ENCODE results near the gene DUSP16.
A peak's percentile ranks its signal among the peaks of the same experiment; 100 is the strongest.

The DUSP16 gene

GRCh38 chr12:12467688-12468261 lies 94.9 kb downstream of the DUSP16 start:
- no peak for DNase-seq (ENCODE audit: low spot score)

DNA sequence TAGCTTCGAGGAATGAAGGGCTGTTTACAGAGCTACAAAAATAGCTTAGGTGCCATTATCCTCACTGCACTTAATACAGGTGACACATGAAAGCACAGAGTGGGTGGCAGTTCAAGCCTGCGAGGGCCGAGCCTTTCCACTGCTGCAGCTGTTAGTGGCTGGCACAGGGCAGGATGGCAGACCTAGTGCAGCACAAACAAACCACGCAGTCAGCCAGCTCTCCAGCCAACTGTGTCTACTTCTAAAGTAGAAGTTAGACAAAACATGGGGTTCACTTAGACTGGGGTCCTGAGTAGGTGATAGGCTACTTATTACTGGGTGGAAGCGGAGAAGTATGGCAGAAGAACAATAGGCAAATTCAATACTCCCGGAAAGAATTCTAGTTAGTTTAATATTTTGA lies 95.4 kb downstream of the DUSP16 start:
- no peak for DNase-seq (ENCODE audit: low spot score)

GRCh38 chr12:12466157-12466556 lies 96.5 kb downstream of the DUSP16 start:
- no peak for DNase-seq (ENCODE audit: low spot score)

- no peak for DNase-seq (ENCODE audit: low spot score)
Measured at GRCh38 chr12:12465522-12465921, 97.1 kb downstream of the DUSP16 start.

DNA sequence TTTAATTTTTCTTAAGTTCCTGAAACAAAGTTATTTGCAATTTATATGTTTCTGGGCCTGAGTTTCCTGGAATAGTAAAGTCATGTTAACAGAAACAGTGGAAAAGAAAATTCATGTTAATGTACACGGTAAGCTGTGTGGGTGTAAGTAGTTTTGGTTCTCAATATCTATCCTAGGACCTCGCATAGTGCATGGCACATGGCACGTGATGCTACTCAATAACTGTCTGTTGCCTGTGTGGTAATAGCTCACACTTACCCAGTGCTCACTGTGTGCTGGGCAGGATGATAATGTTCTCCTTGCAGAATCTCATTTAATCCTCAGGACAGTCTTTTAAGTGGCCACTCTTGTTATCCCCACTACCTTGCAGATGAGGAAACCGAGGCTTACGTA lies 100.7 kb downstream of the DUSP16 start:
- no peak for DNase-seq (ENCODE audit: low spot score)

GRCh38 chr12:12460935-12461922 lies 101.4 kb downstream of the DUSP16 start:
- DNase-seq (ENCODE audit: low spot score), result no peak

DNA sequence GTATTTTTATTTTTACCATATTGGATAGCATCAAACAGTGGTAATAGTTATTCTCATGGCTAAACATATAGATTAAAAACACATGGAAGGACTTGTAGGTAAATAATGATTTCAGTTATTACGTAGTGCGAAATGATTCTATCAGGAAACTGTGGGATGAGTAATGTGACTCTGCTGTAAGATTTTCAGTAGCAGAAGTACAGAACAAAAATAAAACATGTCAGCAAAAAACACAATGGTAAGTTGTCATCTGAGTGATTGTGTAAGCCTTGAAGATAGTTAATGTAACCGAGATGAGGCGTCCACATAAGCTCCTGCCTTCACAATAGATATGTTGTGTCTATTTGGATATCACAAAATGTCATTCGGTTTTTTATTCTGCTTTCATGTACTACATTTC lies 106.0 kb downstream of the DUSP16 start:
- no peak for DNase-seq (ENCODE audit: low spot score)

DNA sequence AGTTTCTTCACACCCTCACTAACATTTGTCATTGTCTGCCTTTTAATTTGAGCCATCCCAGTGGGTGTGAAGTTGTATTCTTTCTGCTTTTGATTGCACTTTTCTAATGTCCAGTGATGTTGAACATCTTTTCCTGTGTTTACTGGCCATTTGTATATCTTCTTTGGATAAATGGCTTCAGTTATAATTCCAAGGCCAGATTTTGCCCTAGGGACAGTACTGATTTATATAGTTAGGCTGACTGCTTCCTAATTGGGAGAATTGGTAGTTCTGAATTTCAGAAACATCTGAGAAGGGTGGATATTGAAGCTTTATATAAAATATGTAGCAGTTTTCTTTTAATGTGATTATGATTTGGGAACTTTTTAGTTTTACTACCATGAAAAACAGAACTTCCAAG lies 108.3 kb downstream of the DUSP16 start:
- DNase-seq (ENCODE audit: low spot score), result no peak

GRCh38 chr12:12453635-12454034 lies 109.0 kb downstream of the DUSP16 start:
- no peak for DNase-seq (ENCODE audit: low spot score)

GRCh38 chr12:12452326-12452902 lies 110.2 kb downstream of the DUSP16 start:
- no peak for DNase-seq (ENCODE audit: low spot score)

- no peak for DNase-seq (ENCODE audit: low spot score)
Measured at GRCh38 chr12:12451098-12451497, 111.6 kb downstream of the DUSP16 start.

- no peak for DNase-seq (ENCODE audit: low spot score)
Measured at GRCh38 chr12:12450043-12450471, 112.6 kb downstream of the DUSP16 start.

GRCh38 chr12:12449533-12450025 lies 113.1 kb downstream of the DUSP16 start:
- no peak for DNase-seq (ENCODE audit: low spot score)

- no peak for DNase-seq (ENCODE audit: low spot score)
Measured at GRCh38 chr12:12447837-12448236, 114.8 kb downstream of the DUSP16 start.

DNA sequence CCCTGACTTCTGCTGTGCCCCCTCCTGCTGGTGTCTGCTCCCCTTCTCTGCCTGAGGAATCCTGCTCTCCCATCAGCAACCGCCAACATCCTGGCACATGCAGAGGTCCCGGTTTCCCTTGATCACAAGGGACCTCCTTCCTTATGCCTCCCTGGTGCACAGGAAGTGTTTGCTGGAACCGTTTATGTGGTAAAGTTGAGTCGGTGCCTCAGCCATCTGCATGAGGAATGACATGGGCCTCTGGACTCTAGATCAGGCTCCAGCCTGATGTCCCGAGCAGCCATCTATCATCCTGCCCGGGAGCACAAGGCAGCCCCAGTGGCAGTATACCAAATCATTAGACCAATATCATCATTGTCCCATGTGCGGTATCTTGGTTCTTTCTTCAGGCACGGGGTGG lies 115.4 kb downstream of the DUSP16 start:
- DNase-seq (ENCODE audit: low spot score), result no peak

DNA sequence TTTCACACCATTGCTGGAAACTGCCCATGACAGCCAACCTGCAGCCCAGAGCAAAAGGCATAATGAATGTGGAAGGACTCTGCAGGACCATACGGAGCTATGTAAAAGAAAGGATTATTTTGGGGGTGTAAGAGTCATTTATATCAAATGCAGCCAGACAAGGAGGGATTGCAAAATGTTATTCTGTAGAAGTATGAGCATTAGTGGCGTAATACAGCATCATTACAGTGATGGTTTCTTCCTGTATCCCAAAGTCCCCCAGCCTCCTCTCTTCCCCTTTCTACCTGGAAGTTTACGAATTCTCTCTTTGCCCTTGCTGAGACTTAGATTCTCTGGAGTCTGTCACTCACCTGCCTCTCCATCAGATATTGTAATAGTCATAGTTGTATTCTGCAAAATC lies 115.9 kb downstream of the DUSP16 start:
- no peak for DNase-seq (ENCODE audit: low spot score)

DNA sequence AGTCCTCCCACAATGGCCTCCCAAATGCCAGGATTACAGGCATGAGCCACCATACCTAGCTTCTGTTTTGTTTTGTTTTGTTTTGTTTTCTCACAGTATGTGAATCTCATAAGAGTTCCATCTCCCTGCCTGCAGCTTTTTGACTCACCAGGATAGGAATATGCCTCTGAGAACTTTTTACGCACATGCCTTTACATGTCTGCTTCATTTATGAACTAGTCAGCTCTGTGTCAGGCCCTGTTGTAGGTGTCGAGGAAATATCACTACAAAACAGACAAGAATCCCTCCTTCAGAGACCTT lies 116.8 kb downstream of the DUSP16 start:
- no peak for DNase-seq (ENCODE audit: low spot score)

DNA sequence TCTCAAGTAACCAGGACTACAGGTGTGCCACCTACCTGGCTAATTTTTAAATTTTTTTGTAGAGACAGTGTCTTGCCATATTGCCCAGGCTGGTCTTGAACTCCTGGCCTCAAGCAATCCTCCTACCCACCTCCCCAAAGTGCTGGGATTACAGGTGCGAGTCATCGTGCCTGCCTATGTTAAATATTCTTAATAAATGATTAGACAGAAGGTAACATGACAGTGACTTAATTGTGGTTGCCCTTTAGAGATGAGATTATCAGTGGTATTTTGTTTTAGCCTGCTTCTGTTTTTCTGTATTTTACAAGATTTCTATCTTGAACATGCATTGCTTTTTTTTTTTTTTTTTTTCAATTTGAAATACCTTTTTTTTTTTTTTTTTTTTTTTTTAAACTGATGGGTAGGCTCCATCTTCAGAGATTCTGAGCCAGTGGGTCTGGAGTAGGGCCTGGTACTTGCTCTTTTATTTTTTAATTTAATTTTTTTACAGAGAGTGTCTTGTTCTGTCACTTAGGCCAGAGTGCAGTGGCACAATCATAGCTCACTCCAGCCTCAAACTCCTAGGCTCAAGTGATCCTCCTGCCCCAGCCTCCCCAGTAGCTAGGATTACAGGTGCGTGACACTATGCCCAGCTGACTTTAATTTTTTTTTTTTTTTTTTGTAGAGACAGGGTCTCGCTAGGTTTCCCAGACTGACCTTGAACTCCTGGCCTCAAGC lies 117.3 kb downstream of the DUSP16 start:
- no peak for DNase-seq (ENCODE audit: low spot score)

- DNase-seq (ENCODE audit: low spot score), result no peak
Measured at GRCh38 chr12:12443431-12443878, 119.2 kb downstream of the DUSP16 start.

DNA sequence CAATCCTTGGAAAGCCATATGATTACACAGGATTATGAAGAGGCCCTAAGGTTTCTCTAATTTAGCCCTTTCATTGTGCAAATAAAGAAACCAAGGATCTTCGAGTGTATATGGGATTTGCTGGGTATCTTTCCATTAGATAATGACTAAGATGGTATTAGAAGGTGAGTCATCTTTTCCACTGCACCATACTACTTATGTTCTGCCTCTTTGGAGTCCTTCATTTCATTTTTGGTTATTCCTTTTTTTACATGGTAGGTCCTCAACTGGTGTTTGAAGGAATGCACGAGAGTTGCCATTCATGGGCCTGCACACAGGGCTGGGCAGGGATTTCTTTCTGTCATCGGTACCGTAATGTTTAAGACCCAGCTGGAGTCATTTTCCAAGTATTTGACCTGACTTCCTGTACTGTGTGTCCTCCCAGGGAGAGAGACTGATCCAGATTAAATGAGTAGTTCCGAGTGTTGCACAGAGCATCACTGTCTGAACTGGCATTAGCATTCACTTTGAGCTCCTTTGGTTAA lies 120.1 kb downstream of the DUSP16 start:
- peak; percentile 19 for DNase-seq (ENCODE audit: low spot score)

DNA sequence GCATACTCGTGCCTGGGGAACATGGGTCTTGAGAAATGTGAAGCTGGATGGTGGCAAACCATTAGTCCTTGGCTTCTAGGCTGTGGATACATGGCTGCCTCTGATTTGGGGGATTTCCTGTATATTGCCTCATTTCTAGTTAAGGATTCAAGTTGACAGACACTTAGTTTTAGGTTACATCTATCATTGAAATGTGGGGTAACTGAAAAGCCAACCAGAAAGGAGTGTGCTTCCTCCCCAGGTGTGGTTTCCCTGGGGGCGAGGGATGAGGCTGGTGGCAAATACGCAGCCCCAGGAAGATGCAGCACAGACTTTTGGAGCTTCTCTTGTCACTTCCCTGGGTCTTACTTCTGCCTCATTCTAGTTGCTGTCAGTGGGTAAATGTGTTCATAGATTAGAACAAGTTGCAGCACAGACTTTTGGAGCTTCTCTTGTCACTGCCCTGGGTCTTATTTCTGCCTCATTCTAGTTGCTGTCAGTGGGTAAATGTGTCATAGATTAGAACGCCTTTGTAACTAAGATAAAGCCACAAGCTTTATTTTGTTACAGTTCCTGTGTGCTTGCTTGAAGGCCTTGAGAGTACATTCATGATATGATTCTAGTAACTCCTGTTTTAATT lies 120.7 kb downstream of the DUSP16 start:
- no peak for DNase-seq (ENCODE audit: low spot score)

GRCh38 chr12:12441429-12441807 lies 121.2 kb downstream of the DUSP16 start:
- DNase-seq (ENCODE audit: low spot score), result no peak
